ENCODE results near the gene JPH2.

DNA sequence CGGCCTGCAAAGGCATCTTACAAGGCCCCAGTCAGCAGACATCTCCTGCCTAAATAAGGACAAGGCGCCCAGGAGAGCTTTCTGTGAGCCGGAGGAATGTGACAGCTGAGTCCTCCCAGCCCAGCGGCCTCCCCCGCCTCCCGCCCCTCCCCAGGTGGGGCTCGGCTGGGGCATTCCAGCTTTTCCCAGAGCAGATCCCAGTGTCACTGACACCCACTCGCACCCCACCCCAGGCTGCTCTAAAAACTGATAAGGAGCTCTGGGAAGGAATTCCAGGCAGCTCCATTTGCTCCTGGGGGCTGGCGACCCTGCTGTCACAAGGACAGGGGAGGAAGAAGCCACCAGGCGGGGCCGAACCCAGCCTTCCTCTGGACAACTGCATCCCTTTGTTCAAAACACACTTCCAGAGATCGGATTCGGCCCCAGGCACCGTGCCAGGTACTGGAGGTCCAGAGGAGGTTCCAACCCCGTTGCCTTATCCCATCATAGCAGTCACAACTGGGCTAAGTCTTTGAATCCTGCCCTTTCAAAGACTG, 49.7 kb downstream of the JPH2 start:
- TF ChIP-seq, protein P1, sequence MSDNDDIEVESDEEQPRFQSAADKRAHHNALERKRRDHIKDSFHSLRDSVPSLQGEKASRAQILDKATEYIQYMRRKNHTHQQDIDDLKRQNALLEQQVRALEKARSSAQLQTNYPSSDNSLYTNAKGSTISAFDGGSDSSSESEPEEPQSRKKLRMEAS (IDR thresholded peaks at IDR 0.05; ENCODE audit: low read depth, low read length), result no peak
- TF ChIP-seq, protein P2, sequence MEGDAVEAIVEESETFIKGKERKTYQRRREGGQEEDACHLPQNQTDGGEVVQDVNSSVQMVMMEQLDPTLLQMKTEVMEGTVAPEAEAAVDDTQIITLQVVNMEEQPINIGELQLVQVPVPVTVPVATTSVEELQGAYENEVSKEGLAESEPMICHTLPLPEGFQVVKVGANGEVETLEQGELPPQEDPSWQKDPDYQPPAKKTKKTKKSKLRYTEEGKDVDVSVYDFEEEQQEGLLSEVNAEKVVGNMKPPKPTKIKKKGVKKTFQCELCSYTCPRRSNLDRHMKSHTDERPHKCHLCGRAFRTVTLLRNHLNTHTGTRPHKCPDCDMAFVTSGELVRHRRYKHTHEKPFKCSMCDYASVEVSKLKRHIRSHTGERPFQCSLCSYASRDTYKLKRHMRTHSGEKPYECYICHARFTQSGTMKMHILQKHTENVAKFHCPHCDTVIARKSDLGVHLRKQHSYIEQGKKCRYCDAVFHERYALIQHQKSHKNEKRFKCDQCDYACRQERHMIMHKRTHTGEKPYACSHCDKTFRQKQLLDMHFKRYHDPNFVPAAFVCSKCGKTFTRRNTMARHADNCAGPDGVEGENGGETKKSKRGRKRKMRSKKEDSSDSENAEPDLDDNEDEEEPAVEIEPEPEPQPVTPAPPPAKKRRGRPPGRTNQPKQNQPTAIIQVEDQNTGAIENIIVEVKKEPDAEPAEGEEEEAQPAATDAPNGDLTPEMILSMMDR (IDR thresholded peaks at IDR 0.05; ENCODE audit: low read depth, low read length), result no peak
- no peak for TF ChIP-seq POLR2A (IDR thresholded peaks at IDR 0.05; ENCODE audit: extremely low read depth, insufficient read length)
- TF ChIP-seq MYC (IDR thresholded peaks at IDR 0.05; ENCODE audit: low read depth, low read length), result no peak
